NCI-H2227 treated with DMSO at 0.1 percent for 48 hours (cell line): ENCODE measurements around the gene CCDC68.

ENCODE experiments used
- DNase-seq: peaks from one replicate; lab custom pipeline; 2025; lab: John Stamatoyannopoulos, UW

The CCDC68 gene

GRCh38 chr18:54960197-54960596 lies 936 bp upstream of the CCDC68 start:
- DNase-seq: no peak

GRCh38 chr18:54957996-54958395 lies 1.3 kb downstream of the CCDC68 start:
- DNase-seq: no peak

- no peak for DNase-seq
These were observed 1.9 kb downstream of the CCDC68 start for GRCh38 chr18:54957296-54957832.

- no peak for DNase-seq
These were observed 2.8 kb downstream of the CCDC68 start for GRCh38 chr18:54956506-54956905.

- DNase-seq: no peak
These were observed 7.2 kb downstream of the CCDC68 start for GRCh38 chr18:54952026-54952425.

GRCh38 chr18:54950221-54950620 lies 9.0 kb downstream of the CCDC68 start:
- DNase-seq: no peak

- no peak for DNase-seq
These were observed 9.7 kb downstream of the CCDC68 start for GRCh38 chr18:54949588-54949987.

GRCh38 chr18:54948350-54948837 lies 10.9 kb downstream of the CCDC68 start:
- no peak for DNase-seq

GRCh38 chr18:54947091-54947490 lies 12.2 kb downstream of the CCDC68 start:
- peak; percentile 10 for DNase-seq

- peak; percentile 8 for DNase-seq
These were observed 13.1 kb downstream of the CCDC68 start for GRCh38 chr18:54946149-54946581.

GRCh38 chr18:54945576-54946125 lies 13.6 kb downstream of the CCDC68 start:
- no peak for DNase-seq

GRCh38 chr18:54942569-54942968 lies 16.7 kb downstream of the CCDC68 start:
- DNase-seq: no peak

- DNase-seq: no peak
These were observed 17.1 kb downstream of the CCDC68 start for GRCh38 chr18:54942144-54942543.

- DNase-seq: no peak
These were observed 19.8 kb downstream of the CCDC68 start for GRCh38 chr18:54939361-54939917.

GRCh38 chr18:54938506-54938905 lies 20.8 kb downstream of the CCDC68 start:
- DNase-seq: no peak

GRCh38 chr18:54932472-54932871 lies 26.8 kb downstream of the CCDC68 start:
- DNase-seq: no peak

GRCh38 chr18:54931152-54931551 lies 28.1 kb downstream of the CCDC68 start:
- no peak for DNase-seq

- DNase-seq: no peak
These were observed 31.0 kb downstream of the CCDC68 start for GRCh38 chr18:54928236-54928635.

GRCh38 chr18:54926593-54927325 lies 32.5 kb downstream of the CCDC68 start:
- DNase-seq: no peak

- DNase-seq: no peak
These were observed 34.3 kb downstream of the CCDC68 start for GRCh38 chr18:54924948-54925347.

GRCh38 chr18:54923339-54923956 lies 35.8 kb downstream of the CCDC68 start:
- no peak for DNase-seq

- DNase-seq: no peak
These were observed 39.8 kb downstream of the CCDC68 start for GRCh38 chr18:54919412-54919811.

GRCh38 chr18:54918060-54918459 lies 41.2 kb downstream of the CCDC68 start:
- no peak for DNase-seq
